Cerebellar cortex (tissue), 1 donor: ENCODE measurements around the gene SDK1.

ENCODE experiments used
- DNase-seq: peaks from one replicate; pipeline ENCODE4 v3.0.0-alpha.2; 2015; ENCODE audit warnings: low spot score

The SDK1 gene

DNA sequence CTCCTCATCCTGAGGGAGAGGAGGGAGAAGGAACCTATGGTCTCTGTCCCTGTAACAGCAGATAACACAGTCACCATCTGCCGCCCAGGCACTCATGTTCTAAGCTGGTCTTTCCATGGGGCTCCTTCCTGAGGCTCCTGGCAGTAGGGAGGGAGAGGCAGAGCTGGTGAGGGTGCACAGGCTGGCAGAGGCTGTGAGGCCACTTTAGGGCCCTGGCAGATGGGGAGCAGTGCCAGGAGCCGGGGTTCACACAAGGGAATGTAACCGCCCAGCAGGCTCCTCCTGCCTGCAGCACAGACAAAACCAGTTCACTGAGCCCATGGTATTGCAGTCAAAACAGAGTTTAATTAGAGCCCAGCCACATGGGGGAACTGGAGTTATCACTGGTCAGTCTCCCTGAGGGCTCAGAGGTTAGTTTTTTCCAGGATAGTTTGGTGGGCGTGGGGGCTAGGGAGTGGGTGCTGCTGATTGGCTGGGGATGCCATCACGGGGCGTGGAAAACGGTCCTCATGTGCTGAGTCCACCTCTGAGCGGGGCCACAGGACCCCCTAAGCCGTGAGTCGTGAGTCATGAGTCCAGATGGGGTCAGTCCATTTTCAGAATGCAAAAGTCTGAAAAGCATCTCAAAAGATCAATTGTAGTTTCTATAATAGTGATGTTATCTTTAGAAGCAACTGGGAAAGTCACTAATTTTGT is 881.7 kb downstream of the SDK1 start:
- DNase-seq = no peak

DNA sequence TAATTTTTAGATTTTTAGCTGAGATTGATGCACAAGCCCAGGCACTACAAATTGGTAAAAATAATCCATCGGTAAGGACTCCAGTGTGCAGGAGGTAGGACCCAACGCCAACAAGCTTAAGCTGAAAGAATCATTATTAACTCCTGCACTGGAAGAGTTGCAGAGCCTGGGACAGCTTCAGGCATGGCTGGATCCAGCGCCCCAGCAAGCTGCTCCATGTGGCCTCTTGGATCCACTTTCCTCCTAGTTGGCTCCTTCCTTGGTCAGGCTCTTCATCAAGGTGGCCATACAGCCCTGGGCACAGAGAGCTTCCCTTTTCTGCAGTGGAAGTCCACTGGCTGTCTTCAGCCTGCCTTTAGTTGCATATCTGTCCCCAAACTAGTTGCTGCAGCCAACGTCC is 883.6 kb downstream of the SDK1 start:
- no peak for DNase-seq

- DNase-seq = no peak
Observed at GRCh38 chr7:4185136-4185535, 884.1 kb downstream of the SDK1 start.

DNA sequence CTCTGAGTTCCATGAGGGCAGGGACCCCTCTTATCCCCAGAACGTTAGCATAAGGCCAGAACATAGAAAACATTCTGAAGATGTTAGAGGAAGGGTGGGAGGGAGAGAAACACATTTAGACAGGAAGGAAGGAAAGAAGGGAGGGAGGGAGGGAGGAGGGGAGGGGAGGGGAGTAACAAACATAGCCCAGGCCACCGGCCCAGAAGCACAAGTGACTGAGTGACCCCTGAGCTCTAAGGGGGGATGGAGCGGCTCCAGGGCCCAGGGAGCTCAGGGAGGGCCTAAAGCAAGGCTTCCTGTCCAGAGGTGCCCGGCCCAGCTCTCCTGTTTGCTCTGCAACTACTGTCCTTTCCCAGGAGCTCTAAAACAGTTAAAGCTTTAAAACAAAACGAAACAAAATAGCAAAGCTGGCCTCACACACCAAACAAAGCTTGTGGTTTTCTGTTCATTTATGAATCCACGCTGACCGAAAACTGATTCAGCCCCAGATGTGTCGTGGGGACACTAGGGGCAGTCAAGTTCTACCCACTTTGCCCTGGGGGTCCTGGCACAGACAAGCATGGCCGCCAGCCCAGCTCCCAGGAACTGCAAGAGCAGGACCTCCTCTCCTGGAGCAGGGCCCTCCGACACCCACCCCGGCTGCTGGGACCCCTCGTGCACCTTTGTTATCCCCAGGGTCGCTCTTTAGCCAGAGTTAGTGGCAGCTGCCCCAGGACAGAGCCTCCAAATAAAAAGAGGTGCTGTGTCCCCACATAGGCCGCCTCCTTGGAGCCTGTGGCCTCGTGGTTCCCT is 884.9 kb downstream of the SDK1 start:
- no peak for DNase-seq

DNA sequence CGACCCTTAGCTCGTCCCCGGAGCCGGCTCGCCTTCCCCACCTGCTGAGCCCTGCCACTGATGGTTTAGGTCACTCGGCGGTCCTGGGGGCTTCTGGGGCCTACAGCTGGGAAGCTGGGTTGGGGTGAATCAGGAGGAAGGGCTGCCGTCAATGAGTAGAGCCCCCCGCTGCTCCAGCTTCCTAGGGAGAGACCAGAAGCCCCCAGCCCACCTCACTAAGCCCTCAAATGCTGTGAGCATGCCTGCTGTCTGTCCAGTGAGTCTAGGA is 885.4 kb downstream of the SDK1 start:
- no peak for DNase-seq

- DNase-seq = no peak
Observed at GRCh38 chr7:4188651-4189050, 887.6 kb downstream of the SDK1 start.

GRCh38 chr7:4189131-4189570 is 888.1 kb downstream of the SDK1 start:
- DNase-seq = peak; percentile 92

DNA sequence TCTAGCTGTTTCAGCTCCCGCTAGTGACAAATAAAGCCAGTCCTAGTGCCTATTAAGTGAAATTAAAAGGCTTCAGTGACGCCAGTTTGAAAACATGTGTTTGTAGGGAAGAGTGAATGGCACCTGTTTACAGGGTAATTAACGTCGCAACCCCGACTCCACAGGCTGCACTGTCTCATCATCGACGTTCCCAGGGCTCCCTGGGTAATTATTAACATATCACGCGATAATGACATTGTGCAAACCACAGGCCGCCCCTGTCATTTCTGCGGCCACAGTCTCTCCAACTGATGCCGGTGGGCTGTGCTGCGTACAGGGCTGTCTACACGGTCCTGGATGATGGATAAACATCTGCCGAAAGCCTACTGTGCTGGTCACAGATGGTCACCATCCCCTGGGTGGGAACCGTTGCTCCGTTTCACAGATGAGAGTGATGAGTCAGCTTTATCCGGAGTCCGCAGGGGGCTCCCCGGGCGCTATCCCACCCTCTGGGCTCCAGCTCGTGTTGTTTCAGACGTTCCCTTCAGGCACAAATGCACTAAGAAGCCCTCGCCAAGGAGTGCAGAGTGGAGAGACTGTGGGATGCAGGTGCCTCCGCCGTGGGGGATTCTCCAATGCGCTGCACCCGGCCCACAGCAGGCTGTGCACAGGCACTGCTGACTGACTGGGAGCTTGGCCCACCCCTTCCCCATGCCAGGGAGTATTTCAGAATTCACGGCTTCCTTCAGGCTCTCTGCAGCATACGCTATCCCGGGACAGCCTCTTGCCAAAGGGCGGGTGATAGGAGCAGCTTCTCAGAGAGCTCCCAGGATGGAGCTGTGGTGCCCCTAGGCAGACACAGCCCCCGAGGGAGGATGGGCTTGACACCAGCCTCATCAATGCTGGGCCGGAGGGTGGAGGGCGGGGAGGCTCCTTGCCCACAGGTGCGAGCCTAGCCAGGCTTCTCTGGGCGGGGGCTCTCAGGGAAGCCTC is 889.2 kb downstream of the SDK1 start:
- DNase-seq = no peak

GRCh38 chr7:4191046-4191445 is 890.0 kb downstream of the SDK1 start:
- DNase-seq = no peak

- no peak for DNase-seq
Observed at GRCh38 chr7:4191525-4191924, 890.5 kb downstream of the SDK1 start.

DNA sequence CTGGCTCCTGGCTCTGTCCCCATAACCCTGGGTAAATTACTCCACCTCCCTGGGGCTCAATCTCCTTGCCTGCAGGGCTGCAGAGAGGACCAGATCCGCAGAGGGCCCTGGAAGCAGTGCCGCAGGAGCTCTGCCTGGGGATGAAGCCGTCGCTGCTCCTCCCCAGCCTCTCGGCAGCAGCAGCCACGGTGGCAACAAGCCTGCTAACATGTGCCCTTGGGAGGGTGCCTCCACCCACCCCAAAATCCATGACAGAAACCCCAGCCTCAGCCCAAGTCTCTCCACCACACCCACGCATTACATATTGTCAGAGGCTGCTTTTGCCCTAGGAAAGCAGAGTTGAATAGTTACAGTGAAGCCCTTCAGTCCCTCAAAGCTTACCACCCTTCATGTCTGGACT is 894.6 kb downstream of the SDK1 start:
- no peak for DNase-seq

DNA sequence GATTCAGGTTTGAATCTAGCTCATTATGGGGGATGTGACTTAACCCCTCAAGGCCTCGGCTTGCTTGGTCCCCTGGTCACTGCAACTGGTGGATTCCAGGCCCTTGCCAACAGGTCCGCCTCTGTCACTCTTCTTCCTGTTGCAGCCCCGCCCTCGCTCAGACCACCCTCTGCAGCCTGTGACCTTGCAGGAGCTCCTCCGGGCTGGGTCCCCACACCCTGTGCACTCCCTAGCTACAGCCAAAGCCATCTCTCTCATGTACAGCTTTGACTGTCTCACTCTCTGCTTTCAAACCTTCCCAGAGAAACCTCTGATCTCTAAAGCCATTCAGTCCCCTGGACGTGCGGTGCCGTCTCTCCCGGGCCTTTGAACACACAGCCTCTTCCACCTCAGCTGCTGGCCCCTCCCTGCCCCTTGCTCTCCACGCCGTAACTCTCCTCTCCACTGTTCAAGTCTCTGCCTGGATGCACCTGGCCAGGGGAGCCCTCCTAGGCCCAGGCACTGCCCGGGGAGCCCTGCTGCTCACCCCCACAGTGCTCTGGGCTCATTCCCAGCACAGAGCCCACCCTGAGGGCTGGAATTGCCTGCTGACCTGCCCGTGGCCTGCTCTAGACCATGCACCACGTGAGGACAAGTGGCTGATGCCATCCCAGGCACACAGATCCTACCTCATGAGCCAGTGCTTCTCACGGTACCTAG is 895.2 kb downstream of the SDK1 start:
- no peak for DNase-seq

- no peak for DNase-seq
Observed at GRCh38 chr7:4198301-4198700, 897.2 kb downstream of the SDK1 start.

GRCh38 chr7:4200546-4201094 is 899.6 kb downstream of the SDK1 start:
- DNase-seq = no peak

- peak; percentile 87 for DNase-seq
Observed at GRCh38 chr7:4201566-4201965, 900.5 kb downstream of the SDK1 start.

GRCh38 chr7:4202154-4202736 is 901.2 kb downstream of the SDK1 start:
- DNase-seq = no peak

DNA sequence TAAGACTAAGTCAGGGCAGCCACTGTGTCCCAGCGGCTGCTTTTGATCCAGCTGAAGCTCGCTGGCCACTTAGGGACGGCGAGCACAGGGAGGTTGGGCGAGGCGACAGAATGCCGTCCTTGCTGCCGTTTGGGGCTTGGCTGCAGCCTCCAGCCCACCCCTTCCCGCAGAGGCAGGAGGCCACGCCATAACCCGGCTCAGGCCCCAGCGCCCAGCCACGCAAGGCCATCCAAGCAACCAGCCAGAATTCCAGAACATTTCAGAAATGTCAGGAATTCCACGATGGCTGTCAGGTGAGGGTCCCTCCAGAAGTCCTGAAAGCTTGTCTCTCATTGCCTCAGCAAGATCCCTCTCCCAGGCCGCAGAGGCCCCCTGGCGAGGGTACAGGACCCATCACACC is 901.9 kb downstream of the SDK1 start:
- DNase-seq = no peak

DNA sequence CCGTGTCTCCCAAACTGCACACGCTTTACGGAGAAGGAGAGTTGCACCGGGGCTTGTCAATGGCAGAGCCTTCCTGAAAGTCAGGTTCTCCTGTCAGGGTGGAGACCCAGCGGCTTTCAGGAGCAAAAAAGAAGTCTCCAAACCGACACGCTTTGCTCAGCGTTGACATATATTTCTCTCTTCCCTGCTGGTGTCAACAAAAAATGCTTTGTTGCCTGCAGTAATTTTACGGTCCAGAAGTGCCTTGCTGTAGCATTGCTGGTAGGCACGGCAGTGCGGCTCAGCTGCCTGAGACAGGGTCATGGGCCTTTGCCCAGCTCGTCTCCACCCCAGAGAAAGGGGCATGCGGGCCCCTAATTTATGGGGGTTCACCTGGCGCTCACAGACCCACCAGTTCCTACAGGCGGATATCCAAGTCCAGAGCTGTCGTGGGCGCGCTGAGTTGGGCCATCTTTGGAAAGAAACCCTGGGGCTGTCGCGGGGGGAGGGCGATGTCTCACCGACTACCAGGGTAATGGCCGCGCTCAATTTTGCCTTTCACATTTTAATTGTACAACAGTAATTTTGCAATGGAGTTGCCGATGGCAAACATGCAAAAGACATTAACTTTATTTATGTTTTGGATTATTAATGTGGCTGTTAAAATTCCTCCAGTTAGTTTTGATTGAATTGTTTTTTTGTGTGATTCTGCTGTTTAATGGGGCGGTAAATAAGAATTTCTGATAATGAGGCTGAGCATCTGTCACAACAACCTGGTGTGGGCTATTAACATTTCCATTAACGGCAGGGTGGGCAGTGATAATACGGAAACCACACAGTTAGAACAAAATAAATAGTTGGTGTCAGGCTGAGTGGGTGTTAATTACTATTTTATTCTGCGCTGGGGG is 902.8 kb downstream of the SDK1 start:
- DNase-seq = no peak

DNA sequence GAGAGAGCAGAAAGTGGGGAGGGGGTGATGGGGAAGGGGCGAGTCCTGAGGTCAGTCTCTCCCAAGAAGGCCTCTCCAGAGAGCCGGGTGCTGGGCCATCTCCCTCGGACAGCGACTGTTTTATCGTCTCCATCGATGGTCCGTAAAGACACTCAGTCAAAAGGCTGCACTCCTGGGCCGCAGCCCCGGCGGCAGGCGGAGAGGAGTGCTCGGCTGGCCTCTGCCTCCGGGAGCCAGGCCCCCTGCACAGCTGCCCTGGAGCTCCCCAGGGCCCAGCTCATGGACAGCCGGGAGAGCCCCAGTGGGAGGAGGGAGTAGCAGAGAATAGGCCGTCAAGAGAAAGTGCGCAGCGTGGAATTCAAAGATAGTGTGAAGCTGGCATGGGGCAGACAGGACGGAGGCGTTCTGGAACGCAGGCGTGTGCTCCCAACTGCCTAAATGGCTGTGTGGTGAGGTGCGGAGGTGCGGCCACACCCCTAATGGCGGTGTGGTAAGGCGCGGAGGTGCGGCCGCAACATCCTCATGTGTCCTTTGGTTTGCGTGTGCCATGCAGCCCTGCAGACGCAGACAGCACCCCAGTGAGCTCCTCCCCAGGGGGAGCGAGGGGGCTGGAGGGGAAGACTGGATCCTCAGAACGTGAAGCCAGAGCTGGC is 903.6 kb downstream of the SDK1 start:
- no peak for DNase-seq

DNA sequence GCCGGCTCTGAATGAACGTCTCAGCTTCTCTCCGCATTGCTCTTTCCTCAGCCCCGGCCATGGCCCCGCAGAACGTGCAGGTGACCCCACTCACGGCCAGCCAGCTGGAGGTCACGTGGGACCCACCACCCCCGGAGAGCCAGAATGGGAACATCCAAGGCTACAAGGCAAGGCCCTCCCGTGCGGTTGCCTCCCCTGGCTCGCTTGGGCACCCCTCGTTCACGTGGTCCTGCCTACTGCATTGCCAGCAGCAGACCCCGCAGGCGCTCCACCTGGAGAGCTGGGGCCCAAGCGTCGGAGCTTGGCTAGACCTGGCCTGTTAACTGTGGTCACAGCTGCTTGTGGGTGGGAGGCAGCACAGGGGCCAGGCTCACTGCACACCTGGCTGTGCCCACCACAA is 904.8 kb downstream of the SDK1 start:
- no peak for DNase-seq
